ENCODE measurements around the gene STXBP5L. TPM values are rescaled to one million over a fixed set of nuclear protein-coding genes. Genes with fewer than 3 reads are reported as not detected.

Gene STXBP5L
- total and polyA plus RNA-seq, 10 of the 15 experiments (the other 5 are each of a cell fraction or from before 2014, with no cell fraction given), result under 0.01 to 0.08 (median 0.04) TPM; not detected in 6

- H3K4me1 ChIP-seq (ENCODE audit: control insufficient read depth, insufficient read depth, low read length), result peaks cover 9% of the 10 kb centered on the region
- no peak overlapping the region for H3K9ac ChIP-seq (ENCODE audit: control insufficient read depth, insufficient read depth, low read length)
- no peak overlapping the region for H2AFZ ChIP-seq (ENCODE audit: control insufficient read depth, low read depth, low read length)
- BruUV-seq (replicated peaks), result no TSS peak
- WGBS (ENCODE audit: insufficient coverage, insufficient replicate concordance, low lambda C conversion rate, missing lambda C conversion rate), result 47% methylated on average over 5 of the region's 5 CpGs
- H3K4me2 ChIP-seq (ENCODE audit: control insufficient read depth, insufficient read depth), result 0 out of 2 replicates have a peak overlapping the region, but pooled peaks have one; percentile 2
- H3K27ac ChIP-seq (ENCODE audit: control insufficient read depth, insufficient read depth), result no peak overlapping the region
- H3K79me2 ChIP-seq (ENCODE audit: control insufficient read depth, insufficient read depth, low read length), result no peaks in the 10 kb centered on the region
- peaks cover 7 to 18% of the 10 kb centered on the region in 2 experiments; a peak in 3 of 4 replicates for H3K36me3 ChIP-seq (ENCODE audit: control insufficient read depth in 2 of 2, insufficient read depth in 2 of 2, low read length in 1 of 2)
- ATAC-seq (peak; percentile 95), FAIRE-seq (peak; percentile 99), DNase-seq (ENCODE audit: low read depth, low spot score) (peak; percentile 62)
- no peak overlapping the region for H3K4me3 ChIP-seq
- intact Hi-C loops (cut with micrococcal nuclease; ENCODE audit: unreplicated experiment), result no loop called here
- RAD21 ChIA-PET (ENCODE audit: unreplicated experiment), result interaction anchor here (0.8 to 1.9 kb wide), 2 partner anchors 11 to 36 kb away, joined by 3 to 7 read pairs; no protein-coding TSS in a partner anchor
- CTCF ChIA-PET, result interaction anchor here (0.9 to 1.0 kb wide), 2 partner anchors 29 to 44 kb away, joined by 3 to 4 read pairs; no protein-coding TSS in a partner anchor
- POLR2A ChIA-PET, result interaction anchor here (0.5 to 1.1 kb wide), 2 partner anchors 29 to 670 kb away, joined by 3 to 4 read pairs; no protein-coding TSS in a partner anchor
- in situ Hi-C loops (cut with MboI), result no loop called here
- SMC1A ChIA-PET (ENCODE audit: uncharacterized antibody, unreplicated experiment), result interaction anchor here (0.6 to 1.1 kb wide), 4 partner anchors 18 to 269 kb away, joined by 3 read pairs; no protein-coding TSS in a partner anchor
- H3K9me3 ChIP-seq (replicated peaks; ENCODE audit: control insufficient read depth, insufficient read depth, low read length), result no peaks in the 10 kb centered on the region
- H4K20me1 ChIP-seq (ENCODE audit: control insufficient read depth, insufficient read depth), result no peaks in the 10 kb centered on the region
- no peaks in the 10 kb centered on the region for H3K27me3 ChIP-seq (replicated peaks in 1 of 2; ENCODE audit: control insufficient read depth in 2 of 2, insufficient read depth in 2 of 2, low read length in 1 of 2)
- peak; percentile 37; the same call in 1 of the 2 replicates for TF ChIP-seq ZNF384 (IDR thresholded peaks at IDR 0.05; ENCODE audit: borderline replicate concordance, low read depth, low read length)
- no peak for TF ChIP-seq CHD1 (IDR thresholded peaks at IDR 0.05; ENCODE audit: low read depth, low read length)
- peak; percentile 53; the same call in 1 of the 2 replicates for TF ChIP-seq NFIC (IDR thresholded peaks at IDR 0.05; ENCODE audit: low read depth, low read length)
- TF ChIP-seq BACH1 (IDR thresholded peaks at IDR 0.05; ENCODE audit: borderline replicate concordance), result no peak
- no peak for TF ChIP-seq RAD51 (IDR thresholded peaks at IDR 0.05)
- peak; percentile 64 for TF ChIP-seq ATF7 (IDR thresholded peaks at IDR 0.05; ENCODE audit: low read depth)
- peak; percentile 77 for TF ChIP-seq TCF12 (IDR thresholded peaks at IDR 0.05; ENCODE audit: low read depth, low read length)
- TF ChIP-seq ZBTB40 (IDR thresholded peaks at IDR 0.05; ENCODE audit: borderline replicate concordance), result 0 out of 2 replicates have a peak, but pooled peaks have one; percentile 18
- TF ChIP-seq CHD2 (IDR thresholded peaks at IDR 0.05; ENCODE audit: borderline replicate concordance, low read depth, low read length), result no peak
- TF ChIP-seq NBN (IDR thresholded peaks at IDR 0.05), result peak; percentile 33; the same call in 1 of the 2 replicates
- TF ChIP-seq ZNF592 (IDR thresholded peaks at IDR 0.05), result 0 out of 2 replicates have a peak, but pooled peaks have one; percentile 41
- TF ChIP-seq TCF3 (IDR thresholded peaks at IDR 0.05; ENCODE audit: borderline replicate concordance, insufficient read depth, low read depth, low read length), result peak; percentile 67; the same call in 1 of the 2 replicates
- TF ChIP-seq NR2F1 (conservative IDR thresholded peaks at IDR 0.05), result no peak
Measured at GRCh38 chr3:121431726-121432517, 523.9 kb downstream of the STXBP5L start.
